Left ventricle myocardium inferior (tissue), 1 donor: ENCODE results near the gene SNX25. TPM values are rescaled to one million over a fixed set of nuclear protein-coding genes. Genes with fewer than 3 reads are reported as not detected.

Source experiments
- DNase-seq: peaks from one replicate; pipeline ENCODE4 v3.0.0-alpha.2; 2020
- H3K27ac ChIP-seq: fragments of 200-600 bp; replicated peaks from 2 replicates; pipeline ENCODE4 v1.8.0; 2021
- H3K27me3 ChIP-seq: fragments of 200-600 bp; 2 replicates; pipeline ENCODE4 v1.8.0; 2021; ENCODE audit warnings: low read depth
- H3K36me3 ChIP-seq: fragments of 200-600 bp; 2 replicates; pipeline ENCODE4 v1.8.0; 2021
- H3K4me1 ChIP-seq: fragments of 200-600 bp; 2 replicates; pipeline ENCODE4 v1.8.0; 2021
- H3K4me3 ChIP-seq: fragments of 200-600 bp; 2 replicates; pipeline ENCODE4 v1.8.0; 2021; ENCODE audit warnings: mild to moderate bottlenecking, moderate library complexity
- H3K9me3 ChIP-seq: fragments of 200-600 bp; replicated peaks from 2 replicates; pipeline ENCODE4 v1.8.0; 2021
- intact Hi-C: fragments of 100-400 bp; cut with micrococcal nuclease; formaldehyde crosslinking; loops from one replicate; pipeline ENCODE4 v1.11.0; 2022
- total RNA-seq: library from RNA; stranded (reverse); fragmentation: NEBNext Ultra II Directional; extraction: Animal tissue kit (Norgen Biotek cat#: 25700); gene quantifications from one replicate; pipeline ENCODE4 v1.2.1, GENCODE V29; 2021
- TF ChIP-seq, protein P1 (sequence below): fragments of 200-600 bp; IDR thresholded peaks from 2 replicates; pipeline ENCODE4 v1.8.0; 2021; ENCODE audit warnings: antibody characterized with exemption, mild to moderate bottlenecking, borderline replicate concordance
- donor health status: DM: no; HTN: yes; CAD: no; lungs with severe emphysema.

Gene SNX25
- total RNA-seq, 1 donor from 2014 or later: 10.8 TPM

DNA sequence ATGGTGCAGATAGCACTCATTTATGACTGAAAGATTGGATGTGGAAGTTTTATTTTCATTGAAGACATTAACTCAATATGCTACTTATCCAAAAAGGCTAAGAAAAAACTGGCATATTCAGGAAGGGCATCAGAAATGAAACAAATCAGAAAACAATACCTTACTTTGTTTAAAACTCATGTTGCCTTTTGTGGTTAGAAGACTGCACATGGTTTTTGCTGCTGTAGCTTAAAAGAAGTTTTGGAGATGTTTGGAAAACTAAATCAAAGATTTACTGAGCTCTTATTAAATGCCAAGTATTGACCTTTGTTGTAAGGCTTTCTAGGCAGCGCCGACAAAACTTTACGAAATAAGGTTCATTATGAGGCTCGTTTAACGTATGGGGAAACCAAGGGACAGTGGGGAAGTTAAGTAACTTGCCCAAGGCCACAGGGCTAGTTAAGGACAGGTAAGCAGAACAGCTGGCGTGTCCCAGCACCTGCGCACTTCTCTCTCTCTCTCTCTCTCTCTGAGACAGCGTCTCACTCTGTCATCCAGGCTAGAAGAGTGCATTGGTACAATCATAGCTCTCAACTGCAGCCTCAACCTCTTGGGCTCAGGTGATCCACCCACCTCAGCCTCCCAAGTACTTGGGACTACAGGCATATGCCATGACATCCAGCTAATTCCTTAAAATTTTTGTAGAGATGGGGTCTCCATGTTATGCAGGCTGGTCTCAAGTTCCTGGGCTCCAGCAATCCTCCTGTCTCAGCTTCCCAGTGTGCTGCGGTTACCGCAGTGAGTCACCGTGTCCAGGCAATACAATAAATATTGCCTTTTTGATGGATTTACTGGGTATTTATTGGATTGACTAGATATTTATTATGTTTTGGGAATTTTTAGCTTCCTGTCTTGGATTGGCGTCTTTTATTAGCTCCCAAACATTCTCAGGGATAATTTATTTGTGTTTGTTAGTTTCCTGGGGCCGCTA, 170.2 kb downstream of the SNX25 start:
- no peak for DNase-seq
- H3K36me3 ChIP-seq: no peaks in the 10 kb centered on the region
- intact Hi-C loops: no loop called here
- TF ChIP-seq, protein P1, sequence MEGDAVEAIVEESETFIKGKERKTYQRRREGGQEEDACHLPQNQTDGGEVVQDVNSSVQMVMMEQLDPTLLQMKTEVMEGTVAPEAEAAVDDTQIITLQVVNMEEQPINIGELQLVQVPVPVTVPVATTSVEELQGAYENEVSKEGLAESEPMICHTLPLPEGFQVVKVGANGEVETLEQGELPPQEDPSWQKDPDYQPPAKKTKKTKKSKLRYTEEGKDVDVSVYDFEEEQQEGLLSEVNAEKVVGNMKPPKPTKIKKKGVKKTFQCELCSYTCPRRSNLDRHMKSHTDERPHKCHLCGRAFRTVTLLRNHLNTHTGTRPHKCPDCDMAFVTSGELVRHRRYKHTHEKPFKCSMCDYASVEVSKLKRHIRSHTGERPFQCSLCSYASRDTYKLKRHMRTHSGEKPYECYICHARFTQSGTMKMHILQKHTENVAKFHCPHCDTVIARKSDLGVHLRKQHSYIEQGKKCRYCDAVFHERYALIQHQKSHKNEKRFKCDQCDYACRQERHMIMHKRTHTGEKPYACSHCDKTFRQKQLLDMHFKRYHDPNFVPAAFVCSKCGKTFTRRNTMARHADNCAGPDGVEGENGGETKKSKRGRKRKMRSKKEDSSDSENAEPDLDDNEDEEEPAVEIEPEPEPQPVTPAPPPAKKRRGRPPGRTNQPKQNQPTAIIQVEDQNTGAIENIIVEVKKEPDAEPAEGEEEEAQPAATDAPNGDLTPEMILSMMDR: no peak
- H3K4me1 ChIP-seq: no peaks in the 10 kb centered on the region
- no peaks in the 10 kb centered on the region for H3K27me3 ChIP-seq
- no peak overlapping the region for H3K27ac ChIP-seq
- H3K4me3 ChIP-seq: no peak overlapping the region
- peaks cover 10% of the 10 kb centered on the region for H3K9me3 ChIP-seq

DNA sequence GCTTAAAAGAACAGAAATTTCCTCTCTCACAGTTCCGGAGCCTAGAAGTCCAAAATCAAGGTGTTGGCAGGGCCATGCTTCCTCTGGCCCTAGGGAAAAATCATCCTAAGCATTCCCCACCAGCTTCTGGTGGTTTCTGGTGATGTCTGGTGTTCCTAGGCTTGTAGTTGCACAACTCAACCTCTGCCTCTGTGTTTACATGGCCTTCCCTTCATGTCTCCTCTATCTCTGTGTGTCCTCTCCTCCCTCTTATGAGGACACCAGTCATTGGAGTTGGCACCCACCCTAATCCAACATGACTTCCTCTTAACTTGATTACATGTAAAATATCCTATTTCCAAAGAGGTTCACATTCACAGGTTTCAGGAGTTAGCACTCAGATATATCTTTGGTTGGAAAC, 170.9 kb downstream of the SNX25 start:
- Histone ChIP-seq H3K9me3 (peaks cover 10% of the 10 kb centered on the region), H3K36me3 (no peaks in the 10 kb centered on the region), H3K27me3 (no peaks in the 10 kb centered on the region), H3K4me3 (no peak overlapping the region), H3K4me1 (peaks cover 5% of the 10 kb centered on the region), H3K27ac (no peak overlapping the region)
- intact Hi-C loops: no loop called here
- TF ChIP-seq, protein P1: no peak
- no peak for DNase-seq

GRCh38 chr4:185381288-185382196, 172.1 kb downstream of the SNX25 start:
- intact Hi-C loops: no loop called here
- no peak overlapping the region for H3K4me3 ChIP-seq
- H3K9me3 ChIP-seq: peaks cover 10% of the 10 kb centered on the region
- H3K27me3 ChIP-seq: no peaks in the 10 kb centered on the region
- no peaks in the 10 kb centered on the region for H3K36me3 ChIP-seq
- TF ChIP-seq, protein P1: no peak
- no peak for DNase-seq
- H3K27ac ChIP-seq: no peak overlapping the region
- peaks cover 6% of the 10 kb centered on the region for H3K4me1 ChIP-seq

DNA sequence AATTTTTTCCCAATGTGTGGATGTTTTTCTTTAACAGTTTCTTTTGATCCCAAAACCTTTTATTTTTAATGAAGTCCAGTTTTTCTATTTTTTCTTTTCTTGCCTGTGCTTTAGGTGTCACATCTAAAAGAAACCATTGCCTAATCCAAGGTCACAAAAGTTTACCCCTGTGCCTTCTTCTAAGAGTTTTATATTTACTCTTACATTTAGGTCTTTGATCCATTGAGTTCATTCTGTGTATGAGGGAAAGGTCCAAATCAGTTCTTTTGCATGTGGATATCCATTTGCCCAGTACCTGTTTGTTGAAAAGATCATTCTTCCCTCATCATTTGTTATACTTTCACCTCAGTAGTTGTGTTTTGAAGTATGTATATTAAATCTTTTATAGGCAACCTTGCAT, 173.4 kb downstream of the SNX25 start:
- Histone ChIP-seq H3K4me3 (no peak overlapping the region), H3K9me3 (peaks cover 10% of the 10 kb centered on the region), H3K27ac (no peak overlapping the region), H3K27me3 (no peaks in the 10 kb centered on the region), H3K4me1 (peaks cover 6% of the 10 kb centered on the region), H3K36me3 (no peaks in the 10 kb centered on the region)
- no peak for DNase-seq
- TF ChIP-seq, protein P1: no peak
- intact Hi-C loops: no loop called here

DNA sequence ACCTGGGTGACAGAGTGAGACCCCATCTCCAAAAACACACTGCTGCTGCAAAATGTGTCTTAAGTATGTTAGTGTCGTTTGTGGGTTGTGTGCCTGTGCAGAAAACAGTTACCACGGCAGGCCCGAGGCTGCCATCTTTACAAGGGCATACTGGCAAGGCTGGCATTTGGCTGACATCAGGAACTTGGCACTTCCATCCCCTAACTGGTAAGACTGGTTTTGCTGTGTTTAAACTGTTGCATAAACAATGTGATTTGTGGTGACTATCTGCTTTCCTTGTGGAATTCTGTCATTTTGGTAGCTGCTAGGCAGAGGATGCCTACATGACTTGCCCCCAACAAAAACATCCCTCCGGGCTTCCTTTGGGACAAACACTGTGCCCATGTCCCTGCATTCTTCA, 174.1 kb downstream of the SNX25 start:
- no peak for DNase-seq
- H3K27me3 ChIP-seq: no peaks in the 10 kb centered on the region
- TF ChIP-seq, protein P1: no peak
- no peak overlapping the region for H3K4me3 ChIP-seq
- H3K27ac ChIP-seq: no peak overlapping the region
- H3K36me3 ChIP-seq: no peaks in the 10 kb centered on the region
- peaks cover 10% of the 10 kb centered on the region for H3K9me3 ChIP-seq
- intact Hi-C loops: no loop called here
- H3K4me1 ChIP-seq: peaks cover 6% of the 10 kb centered on the region
